ENCODE measurements around the gene RPS3.

The RPS3 gene

DNA sequence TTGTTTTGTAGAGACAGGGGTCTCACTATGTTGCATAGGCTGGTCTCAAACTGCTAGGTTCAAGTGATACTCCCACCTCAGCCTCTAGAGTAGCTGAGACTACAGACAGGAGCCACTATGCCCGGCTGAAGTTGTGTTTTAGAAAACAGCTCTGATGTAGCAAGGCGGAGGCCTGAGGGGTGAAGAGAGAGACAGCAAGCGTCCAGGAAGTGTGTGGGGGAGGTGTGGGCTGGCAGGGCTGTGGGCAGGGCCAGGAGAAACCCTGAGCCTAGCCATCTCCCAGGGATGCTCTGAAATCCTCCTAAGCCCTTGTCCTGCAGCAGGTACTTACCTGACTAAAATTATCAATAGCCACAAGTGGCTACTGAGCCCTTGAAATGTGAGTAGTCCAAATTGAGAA, 16.1 kb upstream of the RPS3 start:
- Histone ChIP-seq H3K36me3 (ENCODE audit: control insufficient read depth, insufficient read depth, low read length) (no peaks in the 10 kb centered on the region), H3K9ac (ENCODE audit: low read depth, low read length) (no peak overlapping the region), H3K4me3 (ENCODE audit: low read depth, low read length) (no peak overlapping the region), H3K9me3 (ENCODE audit: control insufficient read depth, insufficient read depth, low read length) (no peaks in the 10 kb centered on the region), H3K4me1 (ENCODE audit: control insufficient read depth, insufficient read depth, low read length) (peaks cover under 1% of the 10 kb centered on the region; the same call in 1 of the 2 replicates), H3K27ac (ENCODE audit: low read depth, low read length) (no peak overlapping the region), H3K27me3 (ENCODE audit: control insufficient read depth, insufficient read depth, low read length) (no peaks in the 10 kb centered on the region)

- H3K27me3 ChIP-seq (ENCODE audit: control insufficient read depth, insufficient read depth, low read length), result no peaks in the 10 kb centered on the region
- no peak overlapping the region for H3K4me3 ChIP-seq (ENCODE audit: low read depth, low read length)
- H3K9me3 ChIP-seq (ENCODE audit: control insufficient read depth, insufficient read depth, low read length), result no peaks in the 10 kb centered on the region
- H3K36me3 ChIP-seq (ENCODE audit: control insufficient read depth, insufficient read depth, low read length), result no peaks in the 10 kb centered on the region
- no peak overlapping the region for H3K9ac ChIP-seq (ENCODE audit: low read depth, low read length)
- H3K4me1 ChIP-seq (ENCODE audit: control insufficient read depth, insufficient read depth, low read length), result peaks cover 4% of the 10 kb centered on the region
- no peak overlapping the region for H3K27ac ChIP-seq (ENCODE audit: low read depth, low read length)
Measured at GRCh38 chr11:75384438-75385080, 14.8 kb upstream of the RPS3 start.

GRCh38 chr11:75386942-75387630, 12.2 kb upstream of the RPS3 start:
- H3K4me3 ChIP-seq (ENCODE audit: low read depth, low read length), result no peak overlapping the region

GRCh38 chr11:75387736-75388294, 11.5 kb upstream of the RPS3 start:
- H3K9ac ChIP-seq (ENCODE audit: low read depth, low read length), result no peak overlapping the region
- no peaks in the 10 kb centered on the region for H3K9me3 ChIP-seq (ENCODE audit: control insufficient read depth, insufficient read depth, low read length)
- H3K4me1 ChIP-seq (ENCODE audit: control insufficient read depth, insufficient read depth, low read length), result peaks cover 4% of the 10 kb centered on the region
- H3K36me3 ChIP-seq (ENCODE audit: control insufficient read depth, insufficient read depth, low read length), result no peaks in the 10 kb centered on the region
- H3K27me3 ChIP-seq (ENCODE audit: control insufficient read depth, insufficient read depth, low read length), result no peaks in the 10 kb centered on the region
- no peak overlapping the region for H3K4me3 ChIP-seq (ENCODE audit: low read depth, low read length)
- no peak overlapping the region for H3K27ac ChIP-seq (ENCODE audit: low read depth, low read length)

More at GRCh38 chr11:75386942-75387630, 12.2 kb upstream of the RPS3 start:
- Histone ChIP-seq H3K9me3 (ENCODE audit: control insufficient read depth, insufficient read depth, low read length) (no peaks in the 10 kb centered on the region), H3K9ac (ENCODE audit: low read depth, low read length) (no peak overlapping the region), H3K27ac (ENCODE audit: low read depth, low read length) (no peak overlapping the region), H3K27me3 (ENCODE audit: control insufficient read depth, insufficient read depth, low read length) (no peaks in the 10 kb centered on the region), H3K36me3 (ENCODE audit: control insufficient read depth, insufficient read depth, low read length) (no peaks in the 10 kb centered on the region), H3K4me1 (ENCODE audit: control insufficient read depth, insufficient read depth, low read length) (peaks cover 4% of the 10 kb centered on the region)

GRCh38 chr11:75388386-75389275, 10.7 kb upstream of the RPS3 start:
- Histone ChIP-seq H3K4me1 (ENCODE audit: control insufficient read depth, insufficient read depth, low read length) (peaks cover 4% of the 10 kb centered on the region), H3K27me3 (ENCODE audit: control insufficient read depth, insufficient read depth, low read length) (no peaks in the 10 kb centered on the region), H3K27ac (ENCODE audit: low read depth, low read length) (peak overlapping the region; percentile 9), H3K4me3 (ENCODE audit: low read depth, low read length) (peak overlapping the region; percentile 32), H3K9me3 (ENCODE audit: control insufficient read depth, insufficient read depth, low read length) (no peaks in the 10 kb centered on the region), H3K36me3 (ENCODE audit: control insufficient read depth, insufficient read depth, low read length) (no peaks in the 10 kb centered on the region), H3K9ac (ENCODE audit: low read depth, low read length) (no peak overlapping the region)

GRCh38 chr11:75389276-75389605, 10.1 kb upstream of the RPS3 start:
- Histone ChIP-seq H3K9me3 (ENCODE audit: control insufficient read depth, insufficient read depth, low read length) (no peaks in the 10 kb centered on the region), H3K9ac (ENCODE audit: low read depth, low read length) (no peak overlapping the region), H3K4me1 (ENCODE audit: control insufficient read depth, insufficient read depth, low read length) (peaks cover 4% of the 10 kb centered on the region), H3K27ac (ENCODE audit: low read depth, low read length) (no peak overlapping the region), H3K4me3 (ENCODE audit: low read depth, low read length) (no peak overlapping the region), H3K27me3 (ENCODE audit: control insufficient read depth, insufficient read depth, low read length) (no peaks in the 10 kb centered on the region), H3K36me3 (ENCODE audit: control insufficient read depth, insufficient read depth, low read length) (no peaks in the 10 kb centered on the region)

- no peaks in the 10 kb centered on the region for H3K9me3 ChIP-seq (ENCODE audit: control insufficient read depth, insufficient read depth, low read length)
- H3K4me3 ChIP-seq (ENCODE audit: low read depth, low read length), result no peak overlapping the region
- H3K27ac ChIP-seq (ENCODE audit: low read depth, low read length), result no peak overlapping the region
- no peaks in the 10 kb centered on the region for H3K36me3 ChIP-seq (ENCODE audit: control insufficient read depth, insufficient read depth, low read length)
- H3K4me1 ChIP-seq (ENCODE audit: control insufficient read depth, insufficient read depth, low read length), result peaks cover 4% of the 10 kb centered on the region
- no peak overlapping the region for H3K9ac ChIP-seq (ENCODE audit: low read depth, low read length)
- H3K27me3 ChIP-seq (ENCODE audit: control insufficient read depth, insufficient read depth, low read length), result no peaks in the 10 kb centered on the region
Measured at GRCh38 chr11:75389925-75390324, 9.4 kb upstream of the RPS3 start.

DNA sequence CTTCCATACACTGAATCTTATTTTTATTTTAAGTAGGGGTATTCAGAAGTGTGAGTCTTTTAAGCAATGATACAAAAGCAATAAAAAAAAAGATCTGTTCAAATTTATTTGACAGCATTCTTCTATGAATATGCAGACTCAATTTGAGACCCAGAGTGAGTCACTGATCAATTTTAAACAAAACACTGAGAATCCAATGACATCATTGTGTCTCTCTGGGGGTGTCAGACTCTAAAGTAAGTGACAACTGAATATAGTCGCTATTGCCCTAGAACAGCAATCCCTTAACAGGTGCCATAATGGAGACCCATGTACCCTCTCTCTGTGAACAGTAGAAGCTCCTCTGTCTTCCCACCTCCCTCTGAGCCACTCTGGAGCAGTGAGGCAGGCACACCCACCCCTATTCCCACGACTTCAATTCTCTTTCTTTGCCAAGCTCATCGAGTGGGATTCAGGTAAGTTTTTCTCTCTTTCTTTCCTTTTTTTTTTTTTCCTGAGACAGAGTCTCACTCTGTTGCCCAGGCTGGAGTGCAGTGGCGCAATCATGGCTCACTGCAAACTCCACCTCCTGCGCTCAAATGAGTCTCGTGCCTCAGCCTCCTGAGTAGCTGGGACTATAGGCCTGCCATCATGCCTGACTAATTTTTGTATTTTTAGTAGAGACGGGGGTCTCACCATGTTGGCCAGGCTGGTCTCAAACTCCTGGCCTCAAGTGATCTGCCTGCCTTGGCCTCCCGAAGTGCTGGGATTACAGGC, 5.1 kb upstream of the RPS3 start:
- Histone ChIP-seq H3K27me3 (ENCODE audit: control insufficient read depth, insufficient read depth, low read length) (no peaks in the 10 kb centered on the region), H3K27ac (ENCODE audit: low read depth, low read length) (no peak overlapping the region), H3K4me3 (ENCODE audit: low read depth, low read length) (no peak overlapping the region), H3K9ac (ENCODE audit: low read depth, low read length) (no peak overlapping the region), H3K9me3 (ENCODE audit: control insufficient read depth, insufficient read depth, low read length) (no peaks in the 10 kb centered on the region), H3K4me1 (ENCODE audit: control insufficient read depth, insufficient read depth, low read length) (peaks cover 2% of the 10 kb centered on the region; the same call in 1 of the 2 replicates), H3K36me3 (ENCODE audit: control insufficient read depth, insufficient read depth, low read length) (no peaks in the 10 kb centered on the region)

GRCh38 chr11:75398906-75399305, 412 bp upstream of the RPS3 start:
- no peak overlapping the region for H3K9ac ChIP-seq (ENCODE audit: low read depth, low read length)
- peak overlapping the region; percentile 98; the same call in 1 of the 2 replicates for H3K4me3 ChIP-seq (ENCODE audit: low read depth, low read length)
- H3K27me3 ChIP-seq (ENCODE audit: control insufficient read depth, insufficient read depth, low read length), result no peaks in the 10 kb centered on the region
- H3K36me3 ChIP-seq (ENCODE audit: control insufficient read depth, insufficient read depth, low read length), result peaks cover 37% of the 10 kb centered on the region
- peaks cover 9% of the 10 kb centered on the region for H3K4me1 ChIP-seq (ENCODE audit: control insufficient read depth, insufficient read depth, low read length)
- H3K27ac ChIP-seq (ENCODE audit: low read depth, low read length), result no peak overlapping the region
- H3K9me3 ChIP-seq (ENCODE audit: control insufficient read depth, insufficient read depth, low read length), result no peaks in the 10 kb centered on the region

DNA sequence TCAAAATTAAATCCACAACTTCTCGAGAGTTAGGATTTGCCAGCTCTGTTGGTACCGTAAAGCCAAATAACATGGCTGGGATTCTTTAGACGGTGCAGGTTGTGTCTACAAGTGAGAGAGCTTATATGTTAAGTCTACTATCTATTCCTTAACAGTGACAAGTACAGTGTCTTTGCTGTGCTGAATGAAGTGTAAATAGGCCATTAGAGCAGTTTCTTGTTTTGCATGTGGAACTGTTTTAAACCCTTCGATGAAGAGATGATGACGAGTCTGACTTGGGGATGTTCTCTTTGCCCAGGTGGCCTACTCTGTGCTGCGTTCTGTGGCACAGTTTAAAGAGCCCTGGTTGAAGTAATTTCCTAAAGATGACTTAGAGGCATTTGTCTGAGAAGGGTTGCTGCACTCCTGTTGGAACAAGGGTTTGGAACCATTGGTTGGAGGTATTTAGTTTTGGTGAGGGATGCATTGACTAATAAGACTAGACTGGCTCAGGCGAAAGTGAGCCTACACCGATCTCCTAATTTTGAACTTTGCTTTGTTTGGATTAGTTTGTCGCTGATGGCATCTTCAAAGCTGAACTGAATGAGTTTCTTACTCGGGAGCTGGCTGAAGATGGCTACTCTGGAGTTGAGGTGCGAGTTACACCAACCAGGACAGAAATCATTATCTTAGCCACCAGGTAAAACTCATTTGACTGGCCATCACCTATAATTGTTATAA, 988 bp downstream of the RPS3 start:
- Histone ChIP-seq H3K27ac (ENCODE audit: low read depth, low read length) (peak overlapping the region; percentile 92), H3K4me3 (ENCODE audit: low read depth, low read length) (peak overlapping the region; percentile 98), H3K9ac (ENCODE audit: low read depth, low read length) (peak overlapping the region; percentile 99), H3K36me3 (ENCODE audit: control insufficient read depth, insufficient read depth, low read length) (peaks cover 51% of the 10 kb centered on the region), H3K9me3 (ENCODE audit: control insufficient read depth, insufficient read depth, low read length) (no peaks in the 10 kb centered on the region), H3K27me3 (ENCODE audit: control insufficient read depth, insufficient read depth, low read length) (no peaks in the 10 kb centered on the region), H3K4me1 (ENCODE audit: control insufficient read depth, insufficient read depth, low read length) (peaks cover 9% of the 10 kb centered on the region)

Measured in HUES48 (cell line).